HG02588 (cell line): ENCODE results near the gene FAM149B1.
"Not testable (repeated sequence)": the region's sequence is repeated elsewhere in the genome, so short reads cannot be mapped to it uniquely, and the experiment has no call there.

Experiments
- ATAC-seq: cut with Tn5 transposase; IDR thresholded peaks from one replicate; pipeline ENCODE4 v1.9.1; 2021; ENCODE audit warnings: mild to moderate bottlenecking, moderate library complexity; ENCODE audit not compliant: unreplicated experiment

Gene FAM149B1

GRCh38 chr10:73229567-73229966 lies 61.6 kb downstream of the FAM149B1 start:
- no peak for ATAC-seq

- no peak for ATAC-seq
Observed at GRCh38 chr10:73232887-73233286, 65.0 kb downstream of the FAM149B1 start.

GRCh38 chr10:73233883-73234282 lies 66.0 kb downstream of the FAM149B1 start:
- no peak for ATAC-seq

- ATAC-seq = no peak
Observed at GRCh38 chr10:73234695-73235094, 66.8 kb downstream of the FAM149B1 start.

- no peak for ATAC-seq
Observed at GRCh38 chr10:73238990-73239566, 71.2 kb downstream of the FAM149B1 start.

GRCh38 chr10:73239908-73240307 lies 72.0 kb downstream of the FAM149B1 start:
- ATAC-seq = no peak

GRCh38 chr10:73244866-73245477 lies 77.1 kb downstream of the FAM149B1 start:
- no peak for ATAC-seq

- no peak for ATAC-seq
Observed at GRCh38 chr10:73246322-73246645, 78.4 kb downstream of the FAM149B1 start.

GRCh38 chr10:73246646-73247508 lies 79.0 kb downstream of the FAM149B1 start, which contains the start of gene DNAJC9:
DNAJC9 (minus strand) TSS chr10:73247255; CDS start chr10:73247189, 66 bp downstream.
- ATAC-seq = peak; percentile 78

GRCh38 chr10:73247509-73248258 lies 79.8 kb downstream of the FAM149B1 start:
- no peak for ATAC-seq

- ATAC-seq = no peak
Observed at GRCh38 chr10:73248259-73248724, 80.4 kb downstream of the FAM149B1 start.

GRCh38 chr10:73251683-73252444 lies 83.9 kb downstream of the FAM149B1 start:
- ATAC-seq = peak; percentile 8

- ATAC-seq = peak; percentile 84
Observed at GRCh38 chr10:73252445-73253224, 84.7 kb downstream of the FAM149B1 start, which contains the start of gene MRPS16. MRPS16 (minus strand) TSS chr10:73252644; CDS start chr10:73252482, 162 bp downstream.

- no peak for ATAC-seq
Observed at GRCh38 chr10:73253225-73253555, 85.3 kb downstream of the FAM149B1 start.

- not testable (repeated sequence) for ATAC-seq
Observed at GRCh38 chr10:73258612-73259011, 90.7 kb downstream of the FAM149B1 start.

GRCh38 chr10:73261362-73261995 lies 93.6 kb downstream of the FAM149B1 start:
- no peak for ATAC-seq

- ATAC-seq = no peak
Observed at GRCh38 chr10:73262105-73262730, 94.3 kb downstream of the FAM149B1 start.

- ATAC-seq = no peak
Observed at GRCh38 chr10:73262880-73263555, 95.1 kb downstream of the FAM149B1 start.
